A549 (cell line): ENCODE data around the gene DCAF6.

Source experiments
- CEBPB ChIP-seq, 2 experiments: fragments of >200 bp in 1 of 2; sonication (Bioruptor Twin) in 1 of 2; formaldehyde crosslinking in 1 of 2; IDR thresholded peaks; 2 replicates each; pipeline ENCODE4 v1.6.1; 2012 to 2016
- CTCF ChIP-seq: fragments of >200 bp; sonication (Bioruptor Twin); formaldehyde crosslinking; IDR thresholded peaks from 3 replicates; pipeline ENCODE4 v1.5.1; 2016
- EHMT2 ChIP-seq: fragments of 200-600 bp; sonication (generic); IDR thresholded peaks from 2 replicates; pipeline ENCODE4 v1.6.1; 2016; ENCODE audit warnings: antibody characterized with exemption, low read depth, mild to moderate bottlenecking, moderate library complexity
- EP300 ChIP-seq, 2 experiments: fragments of >200 bp; sonication (Bioruptor Twin); formaldehyde crosslinking; IDR thresholded peaks; 2 replicates in 1 of 2; 3 replicates in 1 of 2; pipeline ENCODE4 v1.6.1; 2016 to 2017
- FOSL2 ChIP-seq, 2 experiments: fragments of 450-650 bp in 1 of 2; fragments of >200 bp in 1 of 2; sonication (Bioruptor Twin) in 1 of 2; formaldehyde crosslinking; IDR thresholded peaks; 2 replicates each; pipeline versions ENCODE4 v1.5.0 to v1.6.1; 2016 to 2020; ENCODE audit warnings: mild to moderate bottlenecking in 1 of 2, moderate library complexity in 1 of 2
- HDAC2 ChIP-seq: fragments of 200-600 bp; sonication (generic); IDR thresholded peaks from 2 replicates; pipeline ENCODE4 v1.6.1; 2016
- MAX ChIP-seq: IDR thresholded peaks from 2 replicates; pipeline ENCODE4 v1.6.1; 2012
- NR3C1 ChIP-seq: fragments of >200 bp; sonication (Bioruptor Twin); formaldehyde crosslinking; IDR thresholded peaks from 3 replicates; pipeline ENCODE4 v1.6.1; 2017
- POLR2A ChIP-seq: IDR thresholded peaks from 2 replicates; pipeline ENCODE4 v1.6.1; 2012; ENCODE audit warnings: mild to moderate bottlenecking, low read length
- RAD21 ChIP-seq, 2 experiments: fragments of >200 bp in 1 of 2; sonication (Bioruptor Twin) in 1 of 2; formaldehyde crosslinking in 1 of 2; IDR thresholded peaks in 1 of 2; conservative IDR thresholded peaks in 1 of 2; 2 replicates in 1 of 2; 3 replicates in 1 of 2; pipeline ENCODE4 v1.6.1; 2012 to 2018; ENCODE audit warnings: inconsistent platforms in 1 of 2

- no peak for TF ChIP-seq CTCF
- TF ChIP-seq EHMT2: no peak
- TF ChIP-seq POLR2A: no peak
- TF ChIP-seq NR3C1: no peak
- TF ChIP-seq HDAC2: no peak
- no peak for TF ChIP-seq FOSL2 (IDR thresholded peaks at IDR 0.05)
- TF ChIP-seq FOSL2 (CRISPR knock-in tag; IDR thresholded peaks at IDR 0.05): no peak
- TF ChIP-seq MAX: no peak
- no peak for TF ChIP-seq CEBPB (IDR thresholded peaks at IDR 0.05)
- TF ChIP-seq RAD21 (conservative IDR thresholded peaks at IDR 0.05 in 1 of 2, IDR thresholded peaks at IDR 0.05 in 1 of 2): no peak
- no peak for TF ChIP-seq EP300 (IDR thresholded peaks at IDR 0.05)
These were observed 114.4 kb downstream of the DCAF6 start for GRCh38 chr1:168050880-168051279.
